Measurements from ENCODE around the gene AMDHD2.

The AMDHD2 gene

GRCh38 chr16:2480948-2481347, 39.2 kb upstream of the AMDHD2 start:
- TF ChIP-seq CTCF (IDR thresholded peaks at IDR 0.05), result no peak

GRCh38 chr16:2481676-2482075, 38.5 kb upstream of the AMDHD2 start:
- no peak for TF ChIP-seq CTCF (IDR thresholded peaks at IDR 0.05)

GRCh38 chr16:2482249-2482648, 37.9 kb upstream of the AMDHD2 start:
- TF ChIP-seq CTCF (IDR thresholded peaks at IDR 0.05), result no peak

- no peak for TF ChIP-seq CTCF (IDR thresholded peaks at IDR 0.05)
Observed at GRCh38 chr16:2482708-2483534, 37.2 kb upstream of the AMDHD2 start.

- TF ChIP-seq CTCF (IDR thresholded peaks at IDR 0.05), result no peak
Observed at GRCh38 chr16:2483939-2484897, 36.0 kb upstream of the AMDHD2 start.

GRCh38 chr16:2484898-2485508, 35.2 kb upstream of the AMDHD2 start:
- TF ChIP-seq CTCF (IDR thresholded peaks at IDR 0.05), result no peak

GRCh38 chr16:2485811-2486507, 34.2 kb upstream of the AMDHD2 start:
- TF ChIP-seq CTCF (IDR thresholded peaks at IDR 0.05), result no peak

Data from LNCAP (cell line).